Measurements from ENCODE around the gene NEO1. TPM values are rescaled to one million over a fixed set of nuclear protein-coding genes. Genes with fewer than 3 reads are reported as not detected.

The NEO1 gene
- polyA plus RNA-seq, 1 donor from 2014 or later = 57.0 TPM

DNA sequence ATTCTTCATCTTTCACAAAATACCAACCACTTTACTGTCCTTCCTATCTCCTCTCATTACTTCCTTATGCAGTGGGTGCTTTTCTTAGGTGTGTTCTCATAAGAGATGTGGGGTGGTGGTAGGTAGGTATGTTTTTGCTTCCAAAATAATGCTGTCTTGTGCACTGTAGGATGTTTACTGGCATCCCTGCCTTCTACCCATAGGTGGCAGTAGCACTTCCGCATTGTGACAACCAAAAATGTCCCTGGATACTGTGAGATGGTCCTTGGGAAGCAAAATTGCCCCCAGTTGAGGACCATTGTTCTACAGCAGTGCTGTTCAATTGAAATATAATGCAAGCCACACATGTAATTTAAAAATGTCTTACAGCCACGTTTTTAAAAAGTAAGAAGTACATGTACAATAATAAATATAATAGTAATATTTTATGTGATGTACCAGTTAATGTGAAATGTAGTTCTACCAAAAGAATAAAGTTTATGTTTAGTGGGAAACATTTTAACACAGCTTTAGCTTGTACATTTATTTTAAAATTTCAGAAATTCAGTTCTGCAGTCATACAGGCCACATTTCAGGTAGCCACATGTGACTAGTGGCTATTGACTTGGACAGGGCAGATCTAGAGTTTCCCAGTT lies 75.2 kb downstream of the NEO1 start (continued):
- TF ChIP-seq EP300 (conservative IDR thresholded peaks at IDR 0.05; ENCODE audit: poor library complexity, severe bottlenecking) (no peak), EZH2 (IDR thresholded peaks at IDR 0.05; ENCODE audit: borderline replicate concordance, insufficient read depth, low read length, poor library complexity, severe bottlenecking) (no peak), TAF1 (IDR thresholded peaks at IDR 0.05; ENCODE audit: low read depth) (no peak), RAD21 (conservative IDR thresholded peaks at IDR 0.05) (peak; percentile 21)

- Histone ChIP-seq H3K9me3 (ENCODE audit: low read length) (no peaks in the 10 kb centered on the region), H3F3A (ENCODE audit: insufficient read depth, low read length, poor library complexity, severe bottlenecking) (no peaks in the 10 kb centered on the region), H3K9me2 (ENCODE audit: insufficient read depth, low read length) (no peaks in the 10 kb centered on the region), H2AFZ (ENCODE audit: low read depth, low read length) (no peak overlapping the region), H4K20me1 (ENCODE audit: insufficient read depth) (no peaks in the 10 kb centered on the region), H3K79me2 (replicated peaks; ENCODE audit: insufficient read depth, low read length) (no peaks in the 10 kb centered on the region), H3K27me3 (ENCODE audit: insufficient read depth, low read depth, low read length) (no peaks in the 10 kb centered on the region), H3K9ac (ENCODE audit: low read length) (no peak overlapping the region), H3K4me2 (ENCODE audit: low read length) (no peak overlapping the region), H3K4me3 (ENCODE audit: low read length) (no peak overlapping the region), H3K36me3 (ENCODE audit: insufficient read depth, low read length) (no peaks in the 10 kb centered on the region), H3K27ac (ENCODE audit: low read length) (no peak overlapping the region)
- TF ChIP-seq SMC3 (conservative IDR thresholded peaks at IDR 0.05; ENCODE audit: poor library complexity) (no peak), RAD21 (conservative IDR thresholded peaks at IDR 0.05) (no peak), POLR2AphosphoS5 (IDR thresholded peaks at IDR 0.05) (no peak), TAF1 (IDR thresholded peaks at IDR 0.05; ENCODE audit: low read depth) (no peak), MXI1 (conservative IDR thresholded peaks at IDR 0.05; ENCODE audit: poor library complexity, severe bottlenecking) (no peak), REST (IDR thresholded peaks at IDR 0.05; ENCODE audit: borderline replicate concordance) (no peak), EZH2 (IDR thresholded peaks at IDR 0.05; ENCODE audit: borderline replicate concordance, insufficient read depth, low read length, poor library complexity, severe bottlenecking) (no peak)
- TF ChIP-seq, protein P1, sequence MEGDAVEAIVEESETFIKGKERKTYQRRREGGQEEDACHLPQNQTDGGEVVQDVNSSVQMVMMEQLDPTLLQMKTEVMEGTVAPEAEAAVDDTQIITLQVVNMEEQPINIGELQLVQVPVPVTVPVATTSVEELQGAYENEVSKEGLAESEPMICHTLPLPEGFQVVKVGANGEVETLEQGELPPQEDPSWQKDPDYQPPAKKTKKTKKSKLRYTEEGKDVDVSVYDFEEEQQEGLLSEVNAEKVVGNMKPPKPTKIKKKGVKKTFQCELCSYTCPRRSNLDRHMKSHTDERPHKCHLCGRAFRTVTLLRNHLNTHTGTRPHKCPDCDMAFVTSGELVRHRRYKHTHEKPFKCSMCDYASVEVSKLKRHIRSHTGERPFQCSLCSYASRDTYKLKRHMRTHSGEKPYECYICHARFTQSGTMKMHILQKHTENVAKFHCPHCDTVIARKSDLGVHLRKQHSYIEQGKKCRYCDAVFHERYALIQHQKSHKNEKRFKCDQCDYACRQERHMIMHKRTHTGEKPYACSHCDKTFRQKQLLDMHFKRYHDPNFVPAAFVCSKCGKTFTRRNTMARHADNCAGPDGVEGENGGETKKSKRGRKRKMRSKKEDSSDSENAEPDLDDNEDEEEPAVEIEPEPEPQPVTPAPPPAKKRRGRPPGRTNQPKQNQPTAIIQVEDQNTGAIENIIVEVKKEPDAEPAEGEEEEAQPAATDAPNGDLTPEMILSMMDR (IDR thresholded peaks at IDR 0.05; ENCODE audit: poor library complexity, severe bottlenecking) = no peak
These were observed 78.6 kb downstream of the NEO1 start for GRCh38 chr15:73130830-73131229.

DNA sequence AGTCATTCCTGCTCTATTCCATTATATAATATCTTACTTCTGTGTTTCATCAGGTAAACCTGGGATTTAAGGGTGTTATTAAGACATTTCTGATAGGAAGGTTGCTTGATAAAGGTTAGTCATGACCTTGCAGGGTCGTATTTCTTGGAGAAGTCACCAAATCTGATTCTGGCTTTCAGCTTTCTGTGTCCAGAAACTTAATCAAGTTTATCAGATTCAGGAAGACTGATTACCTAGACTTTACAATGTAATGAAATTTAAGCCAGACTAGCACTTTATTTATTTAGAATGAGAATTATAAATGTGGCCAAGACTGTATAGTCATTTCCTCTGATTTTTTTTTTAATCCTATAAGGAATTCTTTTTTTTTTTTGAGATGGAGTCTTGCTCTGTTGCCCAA lies 81.9 kb downstream of the NEO1 start:
- no peak overlapping the region for H3K9ac ChIP-seq (ENCODE audit: low read length)

More for the DNA sequence above, 81.9 kb downstream of the NEO1 start:
- no peaks in the 10 kb centered on the region for H3K9me3 ChIP-seq (ENCODE audit: low read length)
- no peak for TF ChIP-seq REST (IDR thresholded peaks at IDR 0.05; ENCODE audit: borderline replicate concordance)
- TF ChIP-seq POLR2AphosphoS5 (IDR thresholded peaks at IDR 0.05) = no peak
- no peak for TF ChIP-seq TAF1 (IDR thresholded peaks at IDR 0.05; ENCODE audit: low read depth)
- no peak for TF ChIP-seq EZH2 (IDR thresholded peaks at IDR 0.05; ENCODE audit: borderline replicate concordance, insufficient read depth, low read length, poor library complexity, severe bottlenecking)
- TF ChIP-seq SMC3 (conservative IDR thresholded peaks at IDR 0.05; ENCODE audit: poor library complexity) = no peak
- TF ChIP-seq EP300 (conservative IDR thresholded peaks at IDR 0.05; ENCODE audit: poor library complexity, severe bottlenecking) = no peak
- no peak for TF ChIP-seq MXI1 (conservative IDR thresholded peaks at IDR 0.05; ENCODE audit: poor library complexity, severe bottlenecking)
- H3K27me3 ChIP-seq (ENCODE audit: insufficient read depth, low read depth, low read length) = no peaks in the 10 kb centered on the region
- H3K27ac ChIP-seq (ENCODE audit: low read length) = no peak overlapping the region
- no peak overlapping the region for H3K4me3 ChIP-seq (ENCODE audit: low read length)
- no peak overlapping the region for H3K4me2 ChIP-seq (ENCODE audit: low read length)
- H4K20me1 ChIP-seq (ENCODE audit: insufficient read depth) = no peaks in the 10 kb centered on the region
- H3K79me2 ChIP-seq (replicated peaks; ENCODE audit: insufficient read depth, low read length) = no peaks in the 10 kb centered on the region
- no peaks in the 10 kb centered on the region for H3K9me2 ChIP-seq (ENCODE audit: insufficient read depth, low read length)
- H3K36me3 ChIP-seq (ENCODE audit: insufficient read depth, low read length) = no peaks in the 10 kb centered on the region
- H2AFZ ChIP-seq (ENCODE audit: low read depth, low read length) = no peak overlapping the region
- H3F3A ChIP-seq (ENCODE audit: insufficient read depth, low read length, poor library complexity, severe bottlenecking) = no peaks in the 10 kb centered on the region

Data from neural cell (in vitro differentiated cells).